Measurements from ENCODE around the gene HELZ. TPM values are rescaled to one million over a fixed set of nuclear protein-coding genes. Genes with fewer than 3 reads are reported as not detected.

HELZ gene
- polyA plus RNA-seq, 1 experiment, result 8.4 TPM

DNA sequence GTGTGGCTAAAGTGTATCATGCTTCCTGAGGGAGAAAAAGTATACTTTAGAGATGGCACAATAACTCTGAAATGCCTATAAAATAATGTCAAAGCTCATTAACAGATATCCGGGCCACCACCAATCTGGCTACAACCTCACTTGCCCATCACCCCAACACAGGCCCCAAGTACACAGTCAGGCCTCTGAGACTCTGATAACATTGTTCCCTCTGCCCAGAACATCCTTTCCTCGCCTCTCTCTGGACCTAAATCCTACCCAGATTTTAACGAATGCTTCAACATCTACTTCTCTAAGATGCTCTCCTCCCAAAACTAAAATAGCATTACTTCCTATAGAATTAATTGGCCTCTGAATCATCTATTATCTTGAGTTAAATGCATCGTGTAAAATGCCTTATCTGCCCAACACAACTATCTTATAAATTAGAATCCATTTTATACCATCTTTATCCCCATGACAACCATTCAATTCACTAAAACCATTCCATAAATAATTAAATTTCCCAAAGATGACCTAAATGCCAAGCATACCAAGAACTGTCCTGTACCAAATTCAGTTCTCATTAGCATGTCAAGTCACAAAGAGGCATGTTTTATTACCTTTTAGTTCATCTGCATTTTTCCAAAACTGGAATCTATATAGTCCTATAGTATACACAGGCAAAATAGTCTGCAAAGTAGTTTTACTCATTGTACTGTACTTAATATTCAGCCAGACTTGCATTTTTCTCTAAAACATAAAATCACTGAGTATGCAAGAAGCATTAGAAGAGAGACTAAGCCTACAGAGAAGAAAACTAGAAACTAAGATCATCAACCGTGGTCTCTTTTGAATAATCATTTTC, 15.7 kb downstream of the HELZ start:
- ChIA-PET POLR2A (no interaction called here), CTCF (no interaction called here)
- H3K27me3 ChIP-seq (ENCODE audit: control insufficient read depth, insufficient read depth, low read length), result no peaks in the 10 kb centered on the region

DNA sequence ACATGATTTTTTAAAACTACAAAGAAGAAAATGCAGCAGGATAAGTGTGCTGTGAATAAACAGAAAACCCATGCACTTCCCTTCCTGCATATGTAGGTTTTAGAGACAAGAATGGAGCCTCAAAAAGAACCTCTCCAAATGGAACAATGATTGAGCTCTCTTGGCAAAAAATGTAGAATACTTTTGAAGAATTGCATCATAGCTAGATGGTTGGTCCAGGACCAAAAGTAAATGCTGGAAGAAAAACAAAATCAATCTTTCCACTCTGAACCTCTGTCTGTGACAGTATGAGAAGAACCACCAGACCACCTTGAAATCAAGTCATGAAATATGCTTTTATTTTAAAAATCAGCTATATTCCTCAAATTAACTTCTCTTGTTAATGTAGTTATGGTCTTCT, 17.5 kb downstream of the HELZ start:
- TF ChIP-seq, protein P1, sequence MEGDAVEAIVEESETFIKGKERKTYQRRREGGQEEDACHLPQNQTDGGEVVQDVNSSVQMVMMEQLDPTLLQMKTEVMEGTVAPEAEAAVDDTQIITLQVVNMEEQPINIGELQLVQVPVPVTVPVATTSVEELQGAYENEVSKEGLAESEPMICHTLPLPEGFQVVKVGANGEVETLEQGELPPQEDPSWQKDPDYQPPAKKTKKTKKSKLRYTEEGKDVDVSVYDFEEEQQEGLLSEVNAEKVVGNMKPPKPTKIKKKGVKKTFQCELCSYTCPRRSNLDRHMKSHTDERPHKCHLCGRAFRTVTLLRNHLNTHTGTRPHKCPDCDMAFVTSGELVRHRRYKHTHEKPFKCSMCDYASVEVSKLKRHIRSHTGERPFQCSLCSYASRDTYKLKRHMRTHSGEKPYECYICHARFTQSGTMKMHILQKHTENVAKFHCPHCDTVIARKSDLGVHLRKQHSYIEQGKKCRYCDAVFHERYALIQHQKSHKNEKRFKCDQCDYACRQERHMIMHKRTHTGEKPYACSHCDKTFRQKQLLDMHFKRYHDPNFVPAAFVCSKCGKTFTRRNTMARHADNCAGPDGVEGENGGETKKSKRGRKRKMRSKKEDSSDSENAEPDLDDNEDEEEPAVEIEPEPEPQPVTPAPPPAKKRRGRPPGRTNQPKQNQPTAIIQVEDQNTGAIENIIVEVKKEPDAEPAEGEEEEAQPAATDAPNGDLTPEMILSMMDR (IDR thresholded peaks at IDR 0.05; ENCODE audit: insufficient read depth, low read depth, low read length), result no peak
- Histone ChIP-seq H3K4me3 (ENCODE audit: low read depth, low read length) (no peak overlapping the region), H3K36me3 (ENCODE audit: control insufficient read depth, insufficient read depth, low read length) (no peaks in the 10 kb centered on the region; the same call in 1 of the 2 replicates), H3K27me3 (ENCODE audit: control insufficient read depth, insufficient read depth, low read length) (no peaks in the 10 kb centered on the region)
- POLR2A ChIA-PET, result no interaction called here
- CTCF ChIA-PET, result no interaction called here
- no peak for DNase-seq (ENCODE audit: low read depth)

More for the DNA sequence above, 15.7 kb downstream of the HELZ start:
- no peak overlapping the region for H3K4me3 ChIP-seq (ENCODE audit: low read depth, low read length)
- peaks cover 1% of the 10 kb centered on the region; the same call in 1 of the 2 replicates for H3K36me3 ChIP-seq (ENCODE audit: control insufficient read depth, insufficient read depth, low read length)
- no peak for DNase-seq (ENCODE audit: low read depth)
- TF ChIP-seq, protein P1 (IDR thresholded peaks at IDR 0.05; ENCODE audit: insufficient read depth, low read depth, low read length), result no peak

DNA sequence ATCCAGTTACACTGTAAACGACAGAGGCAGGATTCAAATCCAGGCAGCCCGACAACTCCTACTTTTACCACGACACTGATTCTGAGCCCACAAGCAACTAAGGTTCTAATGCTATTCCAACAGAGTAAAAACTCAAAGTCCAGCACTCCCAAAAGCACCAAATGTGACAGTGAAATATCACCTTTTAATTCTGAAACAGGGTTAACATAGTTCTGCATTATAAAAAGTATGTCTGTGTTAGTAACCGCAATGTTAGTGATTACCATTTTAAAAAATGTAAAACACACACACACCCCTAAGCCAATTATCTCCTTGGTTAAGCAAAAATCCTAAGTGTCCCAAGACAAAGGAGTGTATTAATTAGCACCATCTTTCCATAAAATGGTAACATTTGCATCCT, 19.7 kb downstream of the HELZ start:
- TF ChIP-seq, protein P1 (IDR thresholded peaks at IDR 0.05; ENCODE audit: insufficient read depth, low read depth, low read length), result no peak
- Histone ChIP-seq H3K36me3 (ENCODE audit: control insufficient read depth, insufficient read depth, low read length) (no peaks in the 10 kb centered on the region; the same call in 1 of the 2 replicates), H3K27me3 (ENCODE audit: control insufficient read depth, insufficient read depth, low read length) (no peaks in the 10 kb centered on the region), H3K4me3 (ENCODE audit: low read depth, low read length) (no peak overlapping the region)
- POLR2A ChIA-PET, result no interaction called here
- DNase-seq (ENCODE audit: low read depth), result no peak
- CTCF ChIA-PET, result no interaction called here

DNA sequence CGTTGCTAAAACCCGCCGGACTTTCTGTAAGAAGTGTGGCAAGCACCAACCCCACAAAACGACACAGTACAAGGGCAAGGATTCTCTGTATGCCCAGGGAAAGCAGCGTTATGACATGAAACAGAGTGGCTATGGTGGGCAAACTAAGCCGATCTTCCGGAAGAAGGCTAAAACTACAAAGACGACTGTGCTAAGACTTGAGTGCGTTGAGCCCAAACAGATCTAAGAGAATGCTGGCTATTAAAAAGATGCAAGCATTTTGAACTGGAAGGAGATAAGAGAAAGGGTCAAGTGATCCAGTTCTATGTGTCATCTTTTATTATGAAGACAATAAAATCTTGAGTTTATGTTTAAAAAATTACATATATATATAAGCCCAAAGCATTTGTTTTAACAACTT, 20.3 kb downstream of the HELZ start:
- Histone ChIP-seq H3K36me3 (ENCODE audit: control insufficient read depth, insufficient read depth, low read length) (no peaks in the 10 kb centered on the region; the same call in 1 of the 2 replicates), H3K4me3 (ENCODE audit: low read depth, low read length) (no peak overlapping the region), H3K27me3 (ENCODE audit: control insufficient read depth, insufficient read depth, low read length) (no peaks in the 10 kb centered on the region)
- TF ChIP-seq, protein P1 (IDR thresholded peaks at IDR 0.05; ENCODE audit: insufficient read depth, low read depth, low read length), result no peak
- POLR2A ChIA-PET, result no interaction called here
- CTCF ChIA-PET, result interaction anchor here (1.0 kb wide), 1 partner anchor 69 kb away, joined by 6 read pairs; no protein-coding TSS in a partner anchor
- no peak for DNase-seq (ENCODE audit: low read depth)

DNA sequence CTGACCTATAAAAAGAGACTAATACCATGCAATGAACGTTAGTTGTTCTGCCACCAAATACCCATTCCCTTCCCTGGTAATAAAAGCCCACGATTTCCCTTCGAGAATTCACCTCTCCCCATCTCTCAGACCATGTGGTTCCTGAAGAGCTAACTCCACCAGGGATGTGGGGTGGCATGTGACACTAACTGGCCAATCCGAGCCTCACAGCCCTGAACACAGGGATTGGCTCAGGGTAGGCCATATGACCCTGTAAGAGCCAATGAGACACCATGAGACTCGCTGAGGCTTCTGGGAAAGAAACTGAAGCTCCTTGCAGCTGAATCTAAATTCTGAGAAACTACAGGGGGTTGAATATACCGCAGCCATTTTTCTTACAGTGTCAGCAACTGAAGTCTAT, 21.1 kb downstream of the HELZ start:
- no peaks in the 10 kb centered on the region for H3K27me3 ChIP-seq (ENCODE audit: control insufficient read depth, insufficient read depth, low read length)
- ChIA-PET CTCF (interaction anchor here (1.0 kb wide), 1 partner anchor 70 kb away, joined by 6 read pairs; no protein-coding TSS in a partner anchor), POLR2A (no interaction called here)
- TF ChIP-seq, protein P1 (IDR thresholded peaks at IDR 0.05; ENCODE audit: insufficient read depth, low read depth, low read length), result no peak
- H3K36me3 ChIP-seq (ENCODE audit: control insufficient read depth, insufficient read depth, low read length), result no peaks in the 10 kb centered on the region; the same call in 1 of the 2 replicates
- no peak overlapping the region for H3K4me3 ChIP-seq (ENCODE audit: low read depth, low read length)
- no peak for DNase-seq (ENCODE audit: low read depth)
